ENCODE results near the gene S1PR4. TPM values are rescaled to one million over a fixed set of nuclear protein-coding genes. Genes with fewer than 3 reads are reported as not detected.
"Not testable (repeated sequence)": the region's sequence is repeated elsewhere in the genome, so short reads cannot be mapped to it uniquely, and the experiment has no call there.

S1PR4 gene
- total RNA-seq, 1 donor from 2014 or later, result 4.9 TPM

- Histone ChIP-seq H3K4me1 (peaks cover 13 to 16% of the 10 kb centered on the region in 2 donors), H3K27me3 (no peaks in the 10 kb centered on the region), H3K9me3 (no peaks in the 10 kb centered on the region), H3K4me3 (no peak overlapping the region), H3K36me3 (peaks cover 0 to 24% of the 10 kb centered on the region in 2 donors), H3K27ac (no peak overlapping the region)
- no peak for DNase-seq (ENCODE audit: low spot score in 2 of 2)
- intact Hi-C loops (cut with DNase I), result no loop called here
- TF ChIP-seq CTCF (IDR thresholded peaks at IDR 0.05), result no peak
These were observed 11.3 kb downstream of the S1PR4 start for GRCh38 chr19:3189702-3190469.

DNA sequence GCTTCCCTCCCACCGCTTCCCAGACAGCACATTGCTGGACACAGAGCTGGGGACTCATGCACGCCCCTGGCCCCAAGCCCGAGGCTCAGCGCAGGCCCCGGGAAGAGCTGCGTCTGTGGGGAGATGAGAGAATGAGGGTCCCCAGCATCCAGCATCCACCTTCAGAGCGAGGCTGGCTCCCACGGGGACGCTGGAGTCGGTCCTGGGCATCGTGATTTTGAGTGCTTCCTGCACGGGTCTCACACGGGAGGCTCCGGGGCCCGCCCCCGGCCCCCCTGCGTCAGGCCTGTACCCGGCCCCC, 11.9 kb downstream of the S1PR4 start:
- Histone ChIP-seq H3K4me1 (peaks cover 13 to 16% of the 10 kb centered on the region in 2 donors), H3K9me3 (no peaks in the 10 kb centered on the region), H3K27ac (no peak overlapping the region), H3K36me3 (peaks cover 0 to 25% of the 10 kb centered on the region in 2 donors), H3K4me3 (no peak overlapping the region), H3K27me3 (no peaks in the 10 kb centered on the region)
- intact Hi-C loops (cut with DNase I), result no loop called here
- TF ChIP-seq CTCF (IDR thresholded peaks at IDR 0.05), result no peak
- DNase-seq (ENCODE audit: low spot score in 2 of 2), result no peak

- Histone ChIP-seq H3K4me3 (no peak overlapping the region), H3K4me1 (peaks cover 10 to 16% of the 10 kb centered on the region in 2 donors), H3K27ac (no peak overlapping the region), H3K27me3 (no peaks in the 10 kb centered on the region), H3K36me3 (peaks cover 5 to 32% of the 10 kb centered on the region in 2 donors), H3K9me3 (no peaks in the 10 kb centered on the region)
- no peak for DNase-seq (ENCODE audit: low spot score in 2 of 2)
- TF ChIP-seq CTCF (IDR thresholded peaks at IDR 0.05), result no peak
- intact Hi-C loops (cut with DNase I), result no loop called here
These were observed 12.6 kb downstream of the S1PR4 start for GRCh38 chr19:3190921-3191805.

GRCh38 chr19:3191806-3192104, 13.2 kb downstream of the S1PR4 start:
- DNase-seq (ENCODE audit: low spot score in 2 of 2), result not testable (repeated sequence)

GRCh38 chr19:3192228-3192635, 13.7 kb downstream of the S1PR4 start:
- no peak overlapping the region for H3K27ac ChIP-seq

More at GRCh38 chr19:3191806-3192104, 13.2 kb downstream of the S1PR4 start:
- H3K36me3 ChIP-seq, result peaks cover 5 to 38% of the 10 kb centered on the region in 2 donors
- H3K4me3 ChIP-seq; intact Hi-C loops (cut with DNase I); H3K27ac ChIP-seq; H3K27me3 ChIP-seq; H3K9me3 ChIP-seq: not testable (repeated sequence)
- peaks cover 5 to 10% of the 10 kb centered on the region in 2 donors for H3K4me1 ChIP-seq

More at GRCh38 chr19:3192228-3192635, 13.7 kb downstream of the S1PR4 start:
- Histone ChIP-seq H3K4me1 (peaks cover 0 to 6% of the 10 kb centered on the region in 2 donors), H3K4me3 (no peak overlapping the region), H3K27me3 (no peaks in the 10 kb centered on the region), H3K9me3 (no peaks in the 10 kb centered on the region), H3K36me3 (peaks cover 5 to 42% of the 10 kb centered on the region in 2 donors)
- intact Hi-C loops (cut with DNase I), result no loop called here
- no peak for DNase-seq (ENCODE audit: low spot score in 2 of 2)
- no peak for TF ChIP-seq CTCF (IDR thresholded peaks at IDR 0.05)

All from ascending aorta (tissue), 2 donors.